Coronary artery (tissue), 2 donors: ENCODE results near the gene MPP7.

ENCODE experiments used
- DNase-seq: peaks from one replicate; pipeline ENCODE4 v3.0.0-alpha.2; 2017; ENCODE audit warnings: low spot score
- H3K27ac ChIP-seq, 2 donors: fragments of 200-600 bp; sonication (generic); one replicate each; pipeline ENCODE4 v1.5.1; 2016 to 2019
- H3K4me3 ChIP-seq: fragments of 200-600 bp; sonication (generic); 2 replicates; pipeline ENCODE4 v1.5.1; 2016; ENCODE audit warnings: mild to moderate bottlenecking, moderate library complexity
- CTCF ChIP-seq: fragments of 200-600 bp; sonication (generic); IDR thresholded peaks from one replicate; pipeline ENCODE4 v1.5.1; 2019; ENCODE audit warnings: antibody characterized with exemption

MPP7 gene

DNA sequence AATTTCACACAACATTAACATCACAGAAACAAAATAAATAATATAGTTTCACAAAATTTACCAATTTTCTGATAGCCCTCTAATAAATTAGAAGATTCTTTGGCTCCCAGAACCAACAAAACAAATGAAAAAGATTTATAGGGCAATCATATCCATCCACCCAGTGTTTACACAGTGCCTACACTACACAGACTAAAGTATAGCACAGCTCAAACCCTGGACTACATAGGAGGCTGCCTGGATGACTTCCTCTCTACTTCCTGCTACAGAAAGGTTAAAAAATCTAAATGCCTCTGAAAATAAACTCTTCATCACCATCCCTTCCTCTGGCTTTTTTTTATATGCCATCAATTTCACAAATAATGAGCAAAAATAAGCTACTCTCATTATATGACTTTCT, 28.4 kb downstream of the MPP7 start:
- no peak for DNase-seq
- TF ChIP-seq CTCF: no peak
- Histone ChIP-seq H3K4me3 (no peak overlapping the region), H3K27ac (no peak overlapping the region)

DNA sequence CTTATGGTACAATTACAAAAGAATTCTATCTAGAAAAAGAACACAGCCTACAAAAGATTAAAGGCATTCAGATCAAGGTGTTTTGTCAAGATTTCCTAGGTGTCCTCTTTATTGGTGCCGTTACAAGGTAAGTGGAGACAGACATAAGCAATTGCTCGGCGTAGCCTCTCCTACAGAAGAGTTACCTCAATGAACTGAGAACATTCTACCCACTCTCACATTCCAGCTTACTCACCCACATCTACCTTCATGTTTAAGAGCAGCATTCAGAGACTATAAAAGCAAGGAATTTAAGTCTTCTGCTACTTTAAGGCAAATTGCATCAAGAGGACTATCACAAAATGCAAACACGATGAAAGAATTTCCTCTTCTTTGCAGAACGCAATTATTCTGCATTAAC, 29.5 kb downstream of the MPP7 start:
- H3K4me3 ChIP-seq: no peak overlapping the region
- no peak for DNase-seq
- TF ChIP-seq CTCF: no peak

GRCh38 chr10:28269842-28270456, 32.9 kb downstream of the MPP7 start:
- no peak overlapping the region for H3K4me3 ChIP-seq
- no peak overlapping the region for H3K27ac ChIP-seq
- TF ChIP-seq CTCF: no peak
- no peak for DNase-seq

More for the DNA sequence above, 29.5 kb downstream of the MPP7 start:
- H3K27ac ChIP-seq: no peak overlapping the region

- TF ChIP-seq CTCF: no peak
- no peak overlapping the region for H3K27ac ChIP-seq
- DNase-seq: no peak
- no peak overlapping the region for H3K4me3 ChIP-seq
Measured at GRCh38 chr10:28266449-28267224, 36.2 kb downstream of the MPP7 start.

DNA sequence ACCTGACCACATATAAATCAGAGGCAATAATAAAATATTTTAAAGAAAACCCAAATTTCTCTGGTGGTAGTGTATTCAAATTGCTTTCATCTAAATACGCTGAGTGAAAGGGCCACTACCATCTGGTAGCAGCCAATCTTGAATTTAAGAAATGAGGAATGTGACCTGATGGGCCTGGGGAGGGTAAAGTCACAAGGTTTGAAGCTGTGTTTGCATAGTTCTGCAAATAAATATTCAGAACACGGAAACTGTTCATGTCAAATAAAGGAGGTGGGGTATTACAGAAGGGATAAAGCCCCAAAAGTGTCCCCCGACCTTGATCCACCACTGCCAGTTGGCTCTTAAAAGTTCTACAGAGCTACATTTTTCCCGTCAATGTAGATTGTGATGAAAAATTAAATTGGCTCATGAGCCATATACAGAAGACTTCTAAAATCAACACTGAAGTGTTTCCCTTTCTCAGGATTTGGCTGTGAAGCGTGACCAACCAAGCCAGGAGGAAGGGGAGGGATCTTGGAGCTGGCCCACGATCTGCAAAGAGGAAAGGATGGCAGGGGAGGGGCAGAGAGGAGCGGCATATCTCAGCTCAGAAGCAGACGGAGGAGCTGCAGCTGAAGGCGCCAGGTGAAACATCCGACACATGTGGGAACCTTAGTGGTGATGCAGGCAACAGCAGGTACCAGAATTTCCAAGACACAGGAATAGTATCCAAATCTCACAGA, 39.6 kb downstream of the MPP7 start:
- no peak for TF ChIP-seq CTCF
- Histone ChIP-seq H3K27ac (peak overlapping the region in 1 of 2 donors; percentile 26), H3K4me3 (no peak overlapping the region)
- no peak for DNase-seq

GRCh38 chr10:28256776-28257175, 46.1 kb downstream of the MPP7 start:
- Histone ChIP-seq H3K4me3 (no peak overlapping the region), H3K27ac (no peak overlapping the region)
- DNase-seq: no peak
- no peak for TF ChIP-seq CTCF
